ENCODE results near the gene B9D2. TPM values are rescaled to one million over a fixed set of nuclear protein-coding genes. Genes with fewer than 3 reads are reported as not detected.

B9D2 gene
- total and polyA plus RNA-seq, 2 of the 4 experiments (the other 2 are of a cell fraction): 6.1 to 9.7 TPM

- Histone ChIP-seq H3K36me3 (ENCODE audit: control insufficient read depth, insufficient read depth, low read length) (peaks cover 12% of the 10 kb centered on the region), H2AK5ac (ENCODE audit: low read depth, low read length) (no peak overlapping the region), H4K91ac (ENCODE audit: insufficient read depth, low read depth, low read length) (no peak overlapping the region), H4K5ac (ENCODE audit: low read depth, low read length) (no peak overlapping the region), H3K23ac (ENCODE audit: low read depth, low read length) (no peak overlapping the region), H2BK15ac (ENCODE audit: low read depth, low read length) (no peak overlapping the region), H3K9me1 (ENCODE audit: insufficient read depth, low read length) (0 out of 2 replicates have a peak, but pooled peaks cover 4% of the 10 kb centered on the region), H3K18ac (ENCODE audit: low read depth, low read length) (no peak overlapping the region), H4K8ac (ENCODE audit: low read depth in 2 of 2, low read length in 2 of 2) (no peak overlapping the region), H3K9ac (ENCODE audit: low read depth, low read length) (no peak overlapping the region), H3K27ac (ENCODE audit: insufficient read depth, low read length) (no peak overlapping the region), H2BK20ac (ENCODE audit: low read depth, low read length) (no peak overlapping the region), H3K4me1 (ENCODE audit: control insufficient read depth, insufficient read depth, low read length) (peaks cover 2% of the 10 kb centered on the region; the same call in 1 of the 2 replicates), H3K4me3 (ENCODE audit: insufficient read depth, low read depth, low read length) (no peak overlapping the region), H3K9me3 (ENCODE audit: control insufficient read depth, insufficient read depth, low read length) (no peaks in the 10 kb centered on the region), H2BK5ac (ENCODE audit: low read depth, low read length, poor library complexity, severe bottlenecking) (no peak overlapping the region), H3K14ac (replicated peaks; ENCODE audit: low read depth, low read length) (no peak overlapping the region), H3K4me2 (ENCODE audit: low read depth, low read length) (no peak overlapping the region), H3K27me3 (ENCODE audit: control insufficient read depth, insufficient read depth, low read length) (no peaks in the 10 kb centered on the region), H3K79me1 (ENCODE audit: low read depth in 1 of 2, low read length in 2 of 2) (no peaks in the 10 kb centered on the region), H2AFZ (replicated peaks; ENCODE audit: low read length, poor library complexity) (no peak overlapping the region), H3K4ac (ENCODE audit: low read depth, low read length) (no peak overlapping the region), H4K20me1 (ENCODE audit: insufficient read depth, low read length) (no peaks in the 10 kb centered on the region), H3K56ac (ENCODE audit: extremely low read depth, insufficient read depth, low read length) (no peak overlapping the region), H2BK120ac (ENCODE audit: low read depth, low read length) (no peak overlapping the region), H2AK9ac (replicated peaks; ENCODE audit: low read depth, low read length, poor library complexity) (no peak overlapping the region)
- TF ChIP-seq RFX5 (IDR thresholded peaks at IDR 0.05; ENCODE audit: low read depth, low read length) (no peak), ELK1 (IDR thresholded peaks at IDR 0.05; ENCODE audit: borderline replicate concordance, low read depth, low read length) (no peak), NFE2L2 (IDR thresholded peaks at IDR 0.05; ENCODE audit: low read depth, low read length) (no peak), FOS (IDR thresholded peaks at IDR 0.05; ENCODE audit: low read depth, low read length) (no peak), MXI1 (IDR thresholded peaks at IDR 0.05; ENCODE audit: borderline replicate concordance, low read depth, low read length) (no peak), RAD21 (IDR thresholded peaks at IDR 0.05; ENCODE audit: low read length) (no peak), RCOR1 (IDR thresholded peaks at IDR 0.05; ENCODE audit: insufficient replicate concordance, low read length) (no peak), CEBPB (IDR thresholded peaks at IDR 0.05; ENCODE audit: low read depth, low read length) (no peak), CTCF (conservative IDR thresholded peaks at IDR 0.05; ENCODE audit: low read depth, low read length) (no peak), POLR2A (IDR thresholded peaks at IDR 0.05; ENCODE audit: low read depth, low read length) (no peak), CHD1 (IDR thresholded peaks at IDR 0.05; ENCODE audit: low read depth, low read length) (no peak), BHLHE40 (IDR thresholded peaks at IDR 0.05; ENCODE audit: low read depth, low read length) (no peak), MAFK (IDR thresholded peaks at IDR 0.05; ENCODE audit: low read depth, low read length) (no peak), MAZ (IDR thresholded peaks at IDR 0.05; ENCODE audit: borderline replicate concordance, low read depth, low read length) (no peak), USF2 (IDR thresholded peaks at IDR 0.05; ENCODE audit: low read depth, low read length) (no peak), SMC3 (IDR thresholded peaks at IDR 0.05; ENCODE audit: low read depth, low read length) (no peak)
- intact Hi-C loops (cut with micrococcal nuclease) (no loop called here), in situ Hi-C loops (cut with MboI; ENCODE audit: low sequenced_read_pairs) (no loop called here), dilution Hi-C loops (cut with HindIII; ENCODE audit: low sequenced_read_pairs, unreplicated experiment) (no loop called here)
- ATAC-seq (ENCODE audit: low read depth): no peak
- POLR2A ChIA-PET (ENCODE audit: unreplicated experiment): no interaction called here
- DNase-seq: no peak
- no CpG with 5 or more reads among the region's 5 CpGs for WGBS, 2 experiments (ENCODE audit: extremely low coverage in 2 of 2, insufficient read length in 1 of 2)
- BruUV-seq (replicated peaks): no TSS peak
- CTCF ChIA-PET: interaction anchor here (0.6 kb wide), 1 partner anchor 85 kb away, joined by 4 read pairs; no protein-coding TSS in a partner anchor
These were observed 20.4 kb upstream of the B9D2 start for GRCh38 chr19:41384351-41384750.

Measured in IMR-90 (cell line).